H1 (cell line): Measurements from ENCODE around the gene VMP1. TPM values are rescaled to one million over a fixed set of nuclear protein-coding genes. Genes with fewer than 3 reads are reported as not detected.

Experiments used
- CTCF ChIA-PET: fragments of 300-600 bp; sonication (Branson Sonifier 250); formaldehyde crosslinking; loops from one replicate; lab custom pipeline; 2021; ENCODE audit not compliant: partially characterized antibody; lab: Charles Lee
- POLR2A ChIA-PET: fragments of 300-600 bp; sonication (Branson Sonifier 250); formaldehyde crosslinking; loops from one replicate; lab custom pipeline; 2021; ENCODE audit warnings: inconsistent platforms; ENCODE audit not compliant: partially characterized antibody; lab: Charles Lee
- DNase-seq, 2 experiments: peaks; one replicate each; pipeline versions ENCODE4 v3.0.0 to v3.0.0-alpha.2; 2010 to 2022; ENCODE audit warnings: low spot score in 2 of 2, low read depth in 1 of 2, mixed read lengths in 1 of 2
- FAIRE-seq: peaks from 2 replicates; lab custom pipeline; 2011; peaks lifted over from hg19 to GRCh38; lab: Jason Lieb, UNC
- H2AFZ ChIP-seq: 2 replicates; pipeline ENCODE4 v1.8.1; 2012; ENCODE audit warnings: low read length, inconsistent platforms
- H2AK5ac ChIP-seq: 2 replicates; pipeline ENCODE4 v1.6.1; 2013; ENCODE audit warnings: low read depth, low read length
- H2BK120ac ChIP-seq: replicated peaks from 2 replicates; pipeline ENCODE3; 2013; ENCODE audit warnings: low read depth, low read length, inconsistent platforms
- H2BK12ac ChIP-seq: 2 replicates; pipeline ENCODE4 v1.6.1; 2013; ENCODE audit warnings: low read depth, low read length
- H2BK15ac ChIP-seq: 2 replicates; pipeline ENCODE4 v1.6.1; 2013; ENCODE audit warnings: low read length
- H2BK20ac ChIP-seq: 2 replicates; pipeline ENCODE4 v1.6.1; 2013; ENCODE audit warnings: low read length
- H2BK5ac ChIP-seq: 2 replicates; pipeline ENCODE4 v1.6.1; 2013; ENCODE audit warnings: low read depth, low read length
- H3K14ac ChIP-seq: 2 replicates; pipeline ENCODE4 v1.6.1; 2013; ENCODE audit warnings: inconsistent platforms; ENCODE audit not compliant: insufficient read length
- H3K18ac ChIP-seq: 2 replicates; pipeline ENCODE4 v1.6.1; 2013; ENCODE audit warnings: low read length; ENCODE audit errors: extremely low read depth
- H3K23ac ChIP-seq: 2 replicates; pipeline ENCODE4 v1.6.1; 2013; ENCODE audit warnings: inconsistent platforms; ENCODE audit not compliant: insufficient read length
- H3K23me2 ChIP-seq: 2 replicates; pipeline ENCODE4 v1.6.1; 2013; ENCODE audit warnings: low read depth, low read length
- H3K27ac ChIP-seq: 2 replicates; pipeline ENCODE4 v1.6.1; 2011; ENCODE audit warnings: low read depth, low read length, inconsistent platforms
- H3K27me3 ChIP-seq, 4 experiments: replicated peaks in 1 of 4; 1 replicate in 1 of 4; 2 replicates in 3 of 4; pipeline versions ENCODE4 v1.6.1 to v1.8.1; 2011 to 2013; ENCODE audit warnings: low read length in 3 of 4, mild to moderate bottlenecking in 3 of 4, inconsistent platforms in 2 of 4, mixed read lengths in 2 of 4, moderate library complexity in 1 of 4; ENCODE audit not compliant: control insufficient read depth in 3 of 4, insufficient read depth in 3 of 4; ENCODE audit errors: extremely low read depth in 1 of 4
- H3K36me3 ChIP-seq, 4 experiments: 2 replicates each; pipeline versions ENCODE4 v1.6.1 to v1.8.1; 2011 to 2013; ENCODE audit warnings: mild to moderate bottlenecking in 4 of 4, low read length in 3 of 4, moderate library complexity in 2 of 4, control low read depth in 1 of 4, inconsistent platforms in 1 of 4; ENCODE audit not compliant: insufficient read depth in 4 of 4, control insufficient read depth in 2 of 4
- H3K4ac ChIP-seq: replicated peaks from 2 replicates; pipeline ENCODE3; 2013; ENCODE audit warnings: low read length, low read depth, mixed read lengths, inconsistent platforms; ENCODE audit not compliant: insufficient read length
- H3K4me1 ChIP-seq, 4 experiments: replicated peaks in 1 of 4; 1 replicate in 1 of 4; 2 replicates in 3 of 4; pipeline versions ENCODE4 v1.6.1 to v1.8.1; 2011 to 2013; ENCODE audit warnings: low read length in 3 of 4, inconsistent platforms in 2 of 4, mixed read lengths in 1 of 4; ENCODE audit not compliant: insufficient read depth in 4 of 4, control insufficient read depth in 3 of 4
- H3K4me2 ChIP-seq, 2 experiments: 2 replicates each; pipeline versions ENCODE4 v1.6.1 to v1.8.1; 2011 to 2013; ENCODE audit warnings: low read depth in 2 of 2, low read length in 2 of 2, control low read depth in 1 of 2, inconsistent platforms in 1 of 2, mild to moderate bottlenecking in 1 of 2; ENCODE audit not compliant: insufficient read depth in 1 of 2
- H3K4me3 ChIP-seq, 4 experiments: fragments of 200-600, 300-600 bp in 1 of 4; sonication (generic), shearing (Covaris generic), sonication (Bioruptor Twin) in 1 of 4; 2 replicates each; pipeline versions ENCODE4 v1.5.1 to v1.8.1; 2011 to 2016; ENCODE audit warnings: low read length in 4 of 4, low read depth in 3 of 4, control low read depth in 2 of 4, inconsistent platforms in 2 of 4, mild to moderate bottlenecking in 2 of 4, mixed read lengths in 1 of 4, moderate library complexity in 1 of 4; ENCODE audit not compliant: insufficient read depth in 2 of 4; ENCODE audit errors: extremely low read depth in 1 of 4
- H3K56ac ChIP-seq: replicated peaks from 2 replicates; pipeline ENCODE3; 2013; ENCODE audit warnings: low read depth, mild to moderate bottlenecking, mixed read lengths, low read length, inconsistent platforms; ENCODE audit not compliant: insufficient read length
- H3K79me1 ChIP-seq: 2 replicates; pipeline ENCODE4 v1.6.1; 2013; ENCODE audit warnings: low read depth, low read length, control low read depth
- H3K79me2 ChIP-seq, 2 experiments: 2 replicates each; pipeline versions ENCODE4 v1.6.1 to v1.8.1; 2012 to 2013; ENCODE audit warnings: low read length in 2 of 2, mild to moderate bottlenecking in 2 of 2, inconsistent platforms in 1 of 2; ENCODE audit not compliant: insufficient read depth in 2 of 2, control insufficient read depth in 1 of 2
- H3K9ac ChIP-seq, 4 experiments: replicated peaks in 1 of 4; 1 replicate in 1 of 4; 2 replicates in 3 of 4; pipeline versions ENCODE4 v1.6.1 to v1.8.1; 2011 to 2013; ENCODE audit warnings: low read depth in 3 of 4, low read length in 3 of 4, control low read depth in 2 of 4, mild to moderate bottlenecking in 2 of 4, moderate library complexity in 2 of 4, inconsistent platforms in 1 of 4; ENCODE audit errors: extremely low read depth in 1 of 4
- H3K9me3 ChIP-seq, 2 experiments: 2 replicates each; pipeline versions ENCODE4 v1.6.1 to v1.8.1; 2012 to 2013; ENCODE audit warnings: mild to moderate bottlenecking in 2 of 2, moderate library complexity in 2 of 2, control low read depth in 1 of 2, inconsistent platforms in 1 of 2, low read depth in 1 of 2, low read length in 1 of 2, mixed read lengths in 1 of 2; ENCODE audit not compliant: insufficient read depth in 2 of 2
- H4K20me1 ChIP-seq, 2 experiments: replicated peaks in 1 of 2; 2 replicates each; pipeline versions ENCODE3 to v1.8.1; 2011 to 2013; ENCODE audit warnings: inconsistent platforms in 2 of 2, low read length in 2 of 2, mild to moderate bottlenecking in 1 of 2; ENCODE audit not compliant: insufficient read depth in 2 of 2, control insufficient read depth in 1 of 2
- H4K5ac ChIP-seq: 2 replicates; pipeline ENCODE4 v1.6.1; 2013; ENCODE audit warnings: low read length, low read depth, mixed read lengths, inconsistent platforms; ENCODE audit not compliant: insufficient read length
- H4K8ac ChIP-seq: 2 replicates; pipeline ENCODE4 v1.8.0; 2013; ENCODE audit warnings: mild to moderate bottlenecking, moderate library complexity, low read length, inconsistent platforms; ENCODE audit not compliant: insufficient read depth; ENCODE audit errors: extremely low read depth
- H4K91ac ChIP-seq: replicated peaks from 2 replicates; pipeline ENCODE3; 2013; ENCODE audit warnings: low read length, mixed read lengths, inconsistent platforms; ENCODE audit not compliant: insufficient read length
- CHD2 ChIP-seq: IDR thresholded peaks from 2 replicates; pipeline ENCODE4 v1.6.1; 2012; ENCODE audit warnings: low read length, improper control_type of control experiment
- GTF2F1 ChIP-seq: IDR thresholded peaks from 2 replicates; pipeline ENCODE4 v1.6.1; 2012; ENCODE audit warnings: low read depth, low read length, improper control_type of control experiment, borderline replicate concordance
- KDM4A ChIP-seq: IDR thresholded peaks from one replicate; pipeline ENCODE4 v1.7.1; 2012; ENCODE audit warnings: low read depth, mild to moderate bottlenecking, moderate library complexity, low read length, inconsistent platforms; ENCODE audit not compliant: severe bottlenecking
- RAD21 ChIP-seq, 2 experiments: IDR thresholded peaks in 1 of 2; conservative IDR thresholded peaks in 1 of 2; 2 replicates each; pipeline ENCODE4 v1.6.1; 2011; ENCODE audit warnings: low read depth in 2 of 2, low read length in 2 of 2, improper control_type of control experiment in 1 of 2, inconsistent platforms in 1 of 2, mild to moderate bottlenecking in 1 of 2, moderate library complexity in 1 of 2
- RFX5 ChIP-seq: IDR thresholded peaks from 2 replicates; pipeline ENCODE4 v1.6.1; 2011; ENCODE audit warnings: low read depth, low read length, improper control_type of control experiment, borderline replicate concordance
- RNF2 ChIP-seq: fragments of 200-900, 300-1000 bp; sonication (generic); IDR thresholded peaks from 2 replicates; pipeline ENCODE4 v1.7.1; 2016; ENCODE audit warnings: borderline replicate concordance, low read depth, mild to moderate bottlenecking, antibody characterized with exemption, low read length; ENCODE audit not compliant: poor library complexity, severe bottlenecking; ENCODE audit errors: missing control alignments
- RXRA ChIP-seq: IDR thresholded peaks from 2 replicates; pipeline ENCODE4 v1.6.1; 2011; ENCODE audit warnings: low read depth, mild to moderate bottlenecking, low read length, moderate library complexity; ENCODE audit not compliant: insufficient read depth
- SIRT6 ChIP-seq: IDR thresholded peaks from one replicate; pipeline ENCODE4 v1.7.1; 2012; ENCODE audit warnings: low read length, inconsistent platforms
- SIX5 ChIP-seq: IDR thresholded peaks from 2 replicates; pipeline ENCODE4 v1.6.1; 2011; ENCODE audit warnings: mild to moderate bottlenecking, low read depth, low read length
- SP4 ChIP-seq: IDR thresholded peaks from 2 replicates; pipeline ENCODE4 v1.6.1; 2012; ENCODE audit warnings: low read length, inconsistent platforms
- TBP ChIP-seq: IDR thresholded peaks from 2 replicates; pipeline ENCODE4 v1.6.1; 2011; ENCODE audit warnings: low read depth, low read length, improper control_type of control experiment
- TCF12 ChIP-seq: IDR thresholded peaks from 2 replicates; pipeline ENCODE4 v1.6.1; 2011; ENCODE audit warnings: low read depth, mild to moderate bottlenecking, low read length
- WGBS, 2 experiments: shearing (Covaris generic) in 1 of 2; methylation state at CpG; one replicate each; pipeline versions ENCODE4 v1.1.6 to v1.1.7; 2013 to 2015; ENCODE audit warnings: low lambda C conversion rate in 2 of 2, mixed read lengths in 2 of 2, inconsistent platforms in 1 of 2, low coverage in 1 of 2, missing lambda C conversion rate in 1 of 2; ENCODE audit not compliant: insufficient replicate concordance in 2 of 2, insufficient coverage in 1 of 2, insufficient read length in 1 of 2; ENCODE audit errors: extremely low coverage in 1 of 2, missing lambda C conversion rate in 1 of 2; 5-methylcytosine and 5-hydroxymethylcytosine counted together
- polyA plus RNA-seq, 7 experiments: library from polyadenylated mRNA; depleted of rRNA in 3 of 7; stranded (reverse) in 5 of 7; unstranded in 2 of 7; fragments of >200 nt in 5 of 7; fragments of 200-250 nt in 2 of 7; gene quantifications; 1 replicate in 5 of 7; 2 replicates in 1 of 7; 4 replicates in 1 of 7; pipeline versions ENCODE4 v1.2.1 to v1.2.3, GENCODE V29; 2011 to 2013; ENCODE audit warnings: missing spikeins in 2 of 7, mixed read lengths in 2 of 7
- total RNA-seq: library from RNA; stranded (reverse); fragmentation: NEBNext Ultra II Directional; extraction: Animal tissue kit (Norgen Biotek cat#: 25700); gene quantifications from 2 replicates; pipeline ENCODE4 v1.2.1, GENCODE V29; 2021

Gene VMP1
- total and polyA plus RNA-seq, 2 of the 8 experiments (the other 6 are each of a cell fraction or from before 2014, with no cell fraction given), result 45.0 to 92.7 TPM

- DNase-seq, result no peak
- Histone ChIP-seq H3K9ac (no peak overlapping the region), H3K79me1 (no peaks in the 10 kb centered on the region; the same call in 1 of the 2 replicates), H3K14ac (no peak overlapping the region), H4K91ac (no peak overlapping the region), H3K79me2 (peaks cover 0 to 4% of the 10 kb centered on the region in 2 experiments; a peak in 1 of 4 replicates), H4K20me1 (peaks cover 0 to 2% of the 10 kb centered on the region in 2 experiments), H2BK12ac (no peak overlapping the region), H3K27me3 (no peaks in the 10 kb centered on the region), H3K4me2 (no peak overlapping the region), H2BK20ac (no peak overlapping the region), H3K23me2 (no peaks in the 10 kb centered on the region), H3K9me3 (no peaks in the 10 kb centered on the region), H2BK5ac (no peak overlapping the region), H2BK120ac (no peak overlapping the region), H2AFZ (no peak overlapping the region), H3K23ac (no peak overlapping the region), H3K4me1 (no peaks in the 10 kb centered on the region), H3K36me3 (peaks cover 0 to 4% (median 0%) of the 10 kb centered on the region in 4 experiments; a peak in 1 of 8 replicates), H2AK5ac (no peak overlapping the region), H4K5ac (no peak overlapping the region), H3K56ac (no peak overlapping the region), H3K27ac (no peak overlapping the region), H3K4ac (no peak overlapping the region), H2BK15ac (no peak overlapping the region), H4K8ac (no peak overlapping the region), H3K4me3 (no peak overlapping the region), H3K18ac (no peak overlapping the region)
- POLR2A ChIA-PET, result no interaction called here
- TF ChIP-seq RAD21 (IDR thresholded peaks at IDR 0.05 in 1 of 2, conservative IDR thresholded peaks at IDR 0.05 in 1 of 2; ENCODE audit: low read depth in 2 of 2, low read length in 2 of 2) (no peak), SP4 (no peak), RFX5 (no peak), CHD2 (no peak), RNF2 (no peak), SIX5 (no peak), RXRA (no peak), SIRT6 (no peak), TBP (no peak), GTF2F1 (no peak), KDM4A (no peak), TCF12 (no peak)
- no peak for FAIRE-seq
- CTCF ChIA-PET, result interaction anchor here (0.6 to 1.1 kb wide), 7 partner anchors 9 to 159 kb away, joined by 3 to 4 read pairs (median 3); partner anchors contain the start of gene RPS6KB1
- WGBS, 2 experiments, result 97% methylated on average over 5 of the region's 5 CpGs; no CpG with 5 or more reads in 1 of the 2 experiments
These were observed 26.8 kb downstream of the VMP1 start for GRCh38 chr17:59734226-59734625.
